Measurements from ENCODE around the gene IQGAP1. TPM values are rescaled to one million over a fixed set of nuclear protein-coding genes. Genes with fewer than 3 reads are reported as not detected.

Gene IQGAP1
- total and polyA plus RNA-seq, 4 donors, result 9.2 to 50.1 (median 24.5) TPM

- H3K4me1 ChIP-seq (ENCODE audit: control insufficient read depth in 4 of 4, insufficient read depth in 4 of 4, low read length in 3 of 4), result peaks cover 2 to 6% (median 4%) of the 10 kb centered on the region in 4 donors
- no peaks in the 10 kb centered on the region for H3K9me3 ChIP-seq (ENCODE audit: control insufficient read depth in 4 of 4, low read length in 3 of 4)
- no peak overlapping the region for H3K4me3 ChIP-seq (ENCODE audit: low read depth in 1 of 3, low read length in 3 of 3)
- no peak for TF ChIP-seq HNF4G (IDR thresholded peaks at IDR 0.05)
- no peak for TF ChIP-seq YY1 (IDR thresholded peaks at IDR 0.05)
- TF ChIP-seq EGR1 (IDR thresholded peaks at IDR 0.05; ENCODE audit: low read depth in 2 of 2), result no peak
- TF ChIP-seq TAF1 (conservative IDR thresholded peaks at IDR 0.05), result no peak
- TF ChIP-seq GABPA (IDR thresholded peaks at IDR 0.05 in 1 of 2, conservative IDR thresholded peaks at IDR 0.05 in 1 of 2), result no peak
- no peak for TF ChIP-seq FOXA1 (IDR thresholded peaks at IDR 0.05)
- no peak for TF ChIP-seq NR2F2 (IDR thresholded peaks at IDR 0.05)
- no peak for TF ChIP-seq RXRA (IDR thresholded peaks at IDR 0.05)
- no peak for TF ChIP-seq JUND (IDR thresholded peaks at IDR 0.05)
- TF ChIP-seq ATF3 (IDR thresholded peaks at IDR 0.05), result no peak
- no peaks in the 10 kb centered on the region for H3K27me3 ChIP-seq (ENCODE audit: control insufficient read depth in 4 of 4, insufficient read depth in 4 of 4, low read length in 3 of 4)
- peak overlapping the region in 1 of 2 donors; percentile 74 for H3K9ac ChIP-seq (ENCODE audit: low read depth in 1 of 2, low read length in 2 of 2)
- H3K27ac ChIP-seq (ENCODE audit: low read depth in 1 of 2, low read length in 2 of 2), result peak overlapping the region; percentile 77 to 84
- 75% methylated on average over 7 of the region's 7 CpGs for WGBS
- DNase-seq (ENCODE audit: low spot score), result no peak
- no peaks in the 10 kb centered on the region for H3K36me3 ChIP-seq (ENCODE audit: control insufficient read depth in 4 of 4, insufficient read depth in 3 of 4, low read depth in 1 of 4, low read length in 3 of 4)
Observed at GRCh38 chr15:90400005-90400758, 12.1 kb downstream of the IQGAP1 start.

GRCh38 chr15:90400759-90401314, 12.8 kb downstream of the IQGAP1 start:
- 43% methylated on average over 7 of the region's 7 CpGs for WGBS
- H3K9ac ChIP-seq (ENCODE audit: low read depth in 1 of 2, low read length in 2 of 2), result peak overlapping the region; percentile 24 to 74
- no peak overlapping the region for H3K4me3 ChIP-seq (ENCODE audit: low read depth in 1 of 3, low read length in 3 of 3)
- H3K27ac ChIP-seq (ENCODE audit: low read depth in 1 of 2, low read length in 2 of 2), result peak overlapping the region; percentile 77 to 84
- DNase-seq (ENCODE audit: low spot score), result no peak
- no peaks in the 10 kb centered on the region for H3K9me3 ChIP-seq (ENCODE audit: control insufficient read depth in 4 of 4, low read length in 3 of 4)
- no peaks in the 10 kb centered on the region for H3K27me3 ChIP-seq (ENCODE audit: control insufficient read depth in 4 of 4, insufficient read depth in 4 of 4, low read length in 3 of 4)
- H3K4me1 ChIP-seq (ENCODE audit: control insufficient read depth in 4 of 4, insufficient read depth in 4 of 4, low read length in 3 of 4), result peaks cover 2 to 6% (median 4%) of the 10 kb centered on the region in 4 donors
- TF ChIP-seq SP1 (IDR thresholded peaks at IDR 0.05) (peak; percentile 56), ATF3 (IDR thresholded peaks at IDR 0.05) (no peak), HNF4G (IDR thresholded peaks at IDR 0.05) (no peak), GABPA (IDR thresholded peaks at IDR 0.05 in 1 of 2, conservative IDR thresholded peaks at IDR 0.05 in 1 of 2) (peak in 1 of 2 donors; percentile 21), NR2F2 (IDR thresholded peaks at IDR 0.05) (no peak), FOXA2 (IDR thresholded peaks at IDR 0.05) (no peak), ZBTB33 (IDR thresholded peaks at IDR 0.05) (no peak), JUND (IDR thresholded peaks at IDR 0.05) (peak; percentile 74 to 76), REST (IDR thresholded peaks at IDR 0.05) (no peak), RXRA (IDR thresholded peaks at IDR 0.05) (no peak)
- no peaks in the 10 kb centered on the region for H3K36me3 ChIP-seq (ENCODE audit: control insufficient read depth in 4 of 4, insufficient read depth in 3 of 4, low read depth in 1 of 4, low read length in 3 of 4)

Data from liver (tissue), 9 donors.